Measurements from ENCODE around the gene ESR1. TPM values are rescaled to one million over a fixed set of nuclear protein-coding genes. Genes with fewer than 3 reads are reported as not detected.

The ESR1 gene
- polyA plus RNA-seq, 1 of the 3 experiments (the other 2 are of a cell fraction), result under 0.01 TPM

- TF ChIP-seq MEF2A (IDR thresholded peaks at IDR 0.05; ENCODE audit: borderline replicate concordance, low read depth) (no peak), NRF1 (IDR thresholded peaks at IDR 0.05; ENCODE audit: low read depth, low read length) (no peak)
These were observed 315.6 kb downstream of the ESR1 start (continued) for GRCh38 chr6:152123076-152123475.

DNA sequence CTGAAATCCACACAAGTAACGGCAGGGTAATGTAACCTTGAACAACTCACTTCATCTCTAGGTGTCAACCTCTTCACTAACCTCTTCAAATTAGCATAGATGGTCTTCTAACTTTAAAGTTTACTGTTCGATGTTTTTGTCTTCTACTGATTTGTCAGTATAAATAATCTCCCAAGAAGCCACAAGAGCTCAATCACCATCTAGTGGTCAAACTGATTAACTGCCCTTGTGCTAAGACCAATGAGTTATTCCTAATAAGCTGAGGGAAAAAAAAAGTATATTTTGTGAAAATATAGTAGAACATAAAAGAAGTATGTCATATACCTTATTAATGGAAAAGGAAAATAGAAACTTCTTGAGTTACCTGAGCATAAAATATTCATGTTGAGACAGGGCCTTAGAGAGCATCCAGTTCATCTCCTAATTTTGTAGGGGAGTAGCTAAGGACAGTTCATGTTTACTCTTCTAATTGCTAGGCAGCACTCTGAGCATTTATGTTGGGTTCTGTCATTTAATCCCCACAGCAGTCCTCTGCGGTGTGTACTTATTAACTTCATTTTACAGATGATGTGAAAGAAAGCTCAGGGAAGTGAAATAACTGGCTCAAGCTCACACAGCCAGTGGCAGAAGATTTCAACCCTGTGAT, 317.1 kb downstream of the ESR1 start:
- Histone ChIP-seq H3K4me3 (ENCODE audit: low read depth in 2 of 2, low read length in 1 of 2) (no peak overlapping the region), H3K4me1 (ENCODE audit: control insufficient read depth in 1 of 2, insufficient read depth in 2 of 2, low read depth in 1 of 2, low read length in 1 of 2) (peaks cover 0 to 2% of the 10 kb centered on the region in 2 experiments; a peak in 1 of 4 replicates), H3K27me3 (ENCODE audit: insufficient read depth) (no peaks in the 10 kb centered on the region), H3K36me3 (replicated peaks in 1 of 2; ENCODE audit: control insufficient read depth in 1 of 2, insufficient read depth in 2 of 2, low read length in 1 of 2) (peaks cover 55 to 57% of the 10 kb centered on the region in 2 experiments), H4K20me1 (ENCODE audit: insufficient read depth) (no peaks in the 10 kb centered on the region), H3K79me2 (ENCODE audit: insufficient read depth) (no peaks in the 10 kb centered on the region), H2AFZ (ENCODE audit: low read depth) (no peak overlapping the region), H3K9me2 (no peaks in the 10 kb centered on the region), H3K9ac (no peak overlapping the region), H3K27ac (ENCODE audit: low read depth in 2 of 2, low read length in 1 of 2) (no peak overlapping the region), H3F3A (replicated peaks; ENCODE audit: insufficient read depth) (peaks cover 5% of the 10 kb centered on the region), H3K4me2 (no peak overlapping the region), H3K9me3 (no peaks in the 10 kb centered on the region)
- no peak for TF ChIP-seq SIN3A (IDR thresholded peaks at IDR 0.05; ENCODE audit: borderline replicate concordance, low read depth, low read length)
- no peak for TF ChIP-seq ELF1 (IDR thresholded peaks at IDR 0.05)
- no peak for TF ChIP-seq REST (IDR thresholded peaks at IDR 0.05; ENCODE audit: low read depth, low read length)
- TF ChIP-seq GABPA (IDR thresholded peaks at IDR 0.05; ENCODE audit: low read depth), result no peak
- TF ChIP-seq MXI1 (IDR thresholded peaks at IDR 0.05; ENCODE audit: low read depth, low read length), result no peak
- peak; percentile 80 for TF ChIP-seq RAD21 (IDR thresholded peaks at IDR 0.05; ENCODE audit: low read length)
- TF ChIP-seq USF1 (IDR thresholded peaks at IDR 0.05; ENCODE audit: borderline replicate concordance, low read depth), result no peak
- TF ChIP-seq, protein P1, sequence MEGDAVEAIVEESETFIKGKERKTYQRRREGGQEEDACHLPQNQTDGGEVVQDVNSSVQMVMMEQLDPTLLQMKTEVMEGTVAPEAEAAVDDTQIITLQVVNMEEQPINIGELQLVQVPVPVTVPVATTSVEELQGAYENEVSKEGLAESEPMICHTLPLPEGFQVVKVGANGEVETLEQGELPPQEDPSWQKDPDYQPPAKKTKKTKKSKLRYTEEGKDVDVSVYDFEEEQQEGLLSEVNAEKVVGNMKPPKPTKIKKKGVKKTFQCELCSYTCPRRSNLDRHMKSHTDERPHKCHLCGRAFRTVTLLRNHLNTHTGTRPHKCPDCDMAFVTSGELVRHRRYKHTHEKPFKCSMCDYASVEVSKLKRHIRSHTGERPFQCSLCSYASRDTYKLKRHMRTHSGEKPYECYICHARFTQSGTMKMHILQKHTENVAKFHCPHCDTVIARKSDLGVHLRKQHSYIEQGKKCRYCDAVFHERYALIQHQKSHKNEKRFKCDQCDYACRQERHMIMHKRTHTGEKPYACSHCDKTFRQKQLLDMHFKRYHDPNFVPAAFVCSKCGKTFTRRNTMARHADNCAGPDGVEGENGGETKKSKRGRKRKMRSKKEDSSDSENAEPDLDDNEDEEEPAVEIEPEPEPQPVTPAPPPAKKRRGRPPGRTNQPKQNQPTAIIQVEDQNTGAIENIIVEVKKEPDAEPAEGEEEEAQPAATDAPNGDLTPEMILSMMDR (IDR thresholded peaks at IDR 0.05), result peak; percentile 85
- no peak for TF ChIP-seq PBX3 (IDR thresholded peaks at IDR 0.05)
- no peak for TF ChIP-seq TCF12 (IDR thresholded peaks at IDR 0.05)
- TF ChIP-seq SMC3 (IDR thresholded peaks at IDR 0.05; ENCODE audit: low read depth, low read length), result peak; percentile 62
- TF ChIP-seq MEF2A (IDR thresholded peaks at IDR 0.05; ENCODE audit: borderline replicate concordance, low read depth), result no peak
- no peak for TF ChIP-seq RCOR1 (IDR thresholded peaks at IDR 0.05; ENCODE audit: low read length)
- 59% methylated on average over 3 of the region's 3 CpGs for WGBS (ENCODE audit: low lambda C conversion rate)
- ChIA-PET CTCF (interaction anchor here (0.5 to 6.4 kb wide), 29 partner anchors 12 to 377 kb away, joined by 3 to 69 read pairs (median 5); no protein-coding TSS in a partner anchor), POLR2A (no interaction called here)
- DNase-seq, result peak; percentile 57

All from SK-N-SH (cell line).